ENCODE data around the gene MIEN1.

GRCh38 chr17:39688945-39689344, 41.4 kb downstream of the MIEN1 start:
- TF ChIP-seq TAF1 (IDR thresholded peaks at IDR 0.05; ENCODE audit: borderline replicate concordance, low read depth, low read length) (no peak), POLR2AphosphoS5 (IDR thresholded peaks at IDR 0.05; ENCODE audit: low read depth, low read length) (no peak)

All from GM12892 (cell line).